D721Med (cell line): ENCODE data around the gene RPRM.

Experiments
- DNase-seq: peaks from one replicate; pipeline ENCODE4 v3.0.0; 2011; ENCODE audit warnings: low spot score; ENCODE audit not compliant: insufficient read length
- FAIRE-seq: peaks from 2 replicates; lab custom pipeline; 2011; peaks lifted over from hg19 to GRCh38; lab: Jason Lieb, UNC
- CTCF ChIP-seq: IDR thresholded peaks from 2 replicates; pipeline ENCODE4 v1.5.1; 2012; ENCODE audit warnings: mild to moderate bottlenecking, control low read depth; ENCODE audit not compliant: insufficient read depth; ENCODE audit errors: missing control alignments

RPRM gene

GRCh38 chr2:153497938-153498629 is 19.5 kb upstream of the RPRM start:
- DNase-seq = no peak
- no peak for TF ChIP-seq CTCF
- no peak for FAIRE-seq

- no peak for TF ChIP-seq CTCF
- FAIRE-seq = no peak
Measured at GRCh38 chr2:153495725-153496124, 17.2 kb upstream of the RPRM start.

GRCh38 chr2:153488072-153488471 is 9.5 kb upstream of the RPRM start:
- DNase-seq (no peak), FAIRE-seq (no peak)
- no peak for TF ChIP-seq CTCF

More at GRCh38 chr2:153495725-153496124, 17.2 kb upstream of the RPRM start:
- no peak for DNase-seq

- FAIRE-seq (no peak), DNase-seq (no peak)
- no peak for TF ChIP-seq CTCF
Measured at GRCh38 chr2:153487448-153487847, 8.9 kb upstream of the RPRM start.

- DNase-seq (no peak), FAIRE-seq (peak; percentile 32)
- no peak for TF ChIP-seq CTCF
Measured at GRCh38 chr2:153479573-153479972, 1.0 kb upstream of the RPRM start.

GRCh38 chr2:153477636-153478288 is 800 bp downstream of the RPRM start:
- no peak for TF ChIP-seq CTCF
- FAIRE-seq (no peak), DNase-seq (no peak)
